Upper lobe of right lung (tissue), 1 donor: ENCODE measurements around the gene CASP9. TPM values are rescaled to one million over a fixed set of nuclear protein-coding genes. Genes with fewer than 3 reads are reported as not detected.

Experiments
- ATAC-seq: fragments of 200-7000 bp; cut with Tn5 transposase; one replicate; pipeline ENCODE4 v1.9.1; 2020; ENCODE audit warnings: mild to moderate bottlenecking, moderate library complexity
- DNase-seq: peaks from one replicate; pipeline ENCODE4 v3.0.0-alpha.2; 2020
- H3K27ac ChIP-seq: fragments of 200-600 bp; one replicate; pipeline ENCODE4 v1.8.0; 2022
- H3K27me3 ChIP-seq: fragments of 200-600 bp; one replicate; pipeline ENCODE4 v1.8.0; 2022; ENCODE audit warnings: mild to moderate bottlenecking
- H3K36me3 ChIP-seq: fragments of 200-600 bp; one replicate; pipeline ENCODE4 v1.8.0; 2022
- H3K4me1 ChIP-seq: fragments of 200-600 bp; one replicate; pipeline ENCODE4 v1.8.0; 2022
- H3K4me3 ChIP-seq: fragments of 200-600 bp; one replicate; pipeline ENCODE4 v1.8.0; 2022; ENCODE audit warnings: mild to moderate bottlenecking
- H3K9me3 ChIP-seq: fragments of 200-600 bp; one replicate; pipeline ENCODE4 v1.8.0; 2022
- CTCF ChIP-seq: fragments of 200-600 bp; IDR thresholded peaks from one replicate; pipeline ENCODE4 v1.8.0; 2022; ENCODE audit warnings: antibody characterized with exemption
- intact Hi-C: fragments of 100-400 bp; cut with DNase I; formaldehyde crosslinking; loops from one replicate; pipeline ENCODE4 v1.11.0; 2022
- total RNA-seq: library from RNA; stranded (reverse); fragmentation: NEBNext Ultra II Directional; extraction: Animal tissue kit (Norgen Biotek cat#: 25700); gene quantifications from one replicate; pipeline ENCODE4 v1.2.1, GENCODE V29; 2021
- donor health status: DM: no; HTN: yes; CAD: no; lungs with severe emphysema.

The CASP9 gene
- total RNA-seq, 1 donor from 2014 or later = 11.7 TPM

GRCh38 chr1:15448877-15449462 is 75.0 kb downstream of the CASP9 start:
- ATAC-seq (no peak), DNase-seq (no peak)
- H3K27ac ChIP-seq = no peak overlapping the region
- H3K27me3 ChIP-seq = no peaks in the 10 kb centered on the region
- no peaks in the 10 kb centered on the region for H3K4me1 ChIP-seq
- TF ChIP-seq CTCF = no peak
- no peaks in the 10 kb centered on the region for H3K36me3 ChIP-seq
- H3K4me3 ChIP-seq = no peak overlapping the region
- no peaks in the 10 kb centered on the region for H3K9me3 ChIP-seq
- intact Hi-C loops = no loop called here

- intact Hi-C loops = no loop called here
- Histone ChIP-seq H3K27me3 (no peaks in the 10 kb centered on the region), H3K4me1 (no peaks in the 10 kb centered on the region), H3K27ac (no peak overlapping the region), H3K36me3 (no peaks in the 10 kb centered on the region), H3K4me3 (no peak overlapping the region), H3K9me3 (no peaks in the 10 kb centered on the region)
- DNase-seq = no peak
- TF ChIP-seq CTCF = no peak
- ATAC-seq = no peak
Measured at GRCh38 chr1:15446212-15446611, 77.8 kb downstream of the CASP9 start.

- ATAC-seq (no peak), DNase-seq (no peak)
- intact Hi-C loops = no loop called here
- H3K36me3 ChIP-seq = no peaks in the 10 kb centered on the region
- H3K27ac ChIP-seq = no peak overlapping the region
- no peak for TF ChIP-seq CTCF
- H3K4me3 ChIP-seq = no peak overlapping the region
- H3K27me3 ChIP-seq = no peaks in the 10 kb centered on the region
- H3K9me3 ChIP-seq = no peaks in the 10 kb centered on the region
- no peaks in the 10 kb centered on the region for H3K4me1 ChIP-seq
Measured at GRCh38 chr1:15445390-15446122, 78.5 kb downstream of the CASP9 start.

- Histone ChIP-seq H3K27me3 (no peaks in the 10 kb centered on the region), H3K4me1 (no peaks in the 10 kb centered on the region), H3K9me3 (no peaks in the 10 kb centered on the region), H3K4me3 (no peak overlapping the region), H3K36me3 (no peaks in the 10 kb centered on the region), H3K27ac (no peak overlapping the region)
- ATAC-seq = no peak
- intact Hi-C loops = no loop called here
- DNase-seq = no peak
- no peak for TF ChIP-seq CTCF
Measured at GRCh38 chr1:15444468-15445389, 79.3 kb downstream of the CASP9 start.

GRCh38 chr1:15443281-15443680 is 80.7 kb downstream of the CASP9 start:
- H3K4me3 ChIP-seq = no peak overlapping the region
- TF ChIP-seq CTCF = no peak

More at GRCh38 chr1:15443281-15443680, 80.7 kb downstream of the CASP9 start:
- ATAC-seq = no peak
- H3K9me3 ChIP-seq = no peaks in the 10 kb centered on the region
- intact Hi-C loops = no loop called here
- no peaks in the 10 kb centered on the region for H3K27me3 ChIP-seq
- no peaks in the 10 kb centered on the region for H3K36me3 ChIP-seq
- no peak for DNase-seq
- no peak overlapping the region for H3K27ac ChIP-seq
- H3K4me1 ChIP-seq = no peaks in the 10 kb centered on the region
